Retina (tissue), 1 donor: ENCODE results near the gene FCHSD1.

Experiments
- DNase-seq: peaks from one replicate; pipeline ENCODE4 v3.0.0-alpha.2; 2016

Gene FCHSD1

GRCh38 chr5:141640698-141641097, 10.5 kb downstream of the FCHSD1 start:
- no peak for DNase-seq

- DNase-seq, result no peak
Observed at GRCh38 chr5:141640051-141640415, 11.2 kb downstream of the FCHSD1 start.

- no peak for DNase-seq
Observed at GRCh38 chr5:141639357-141640050, 11.7 kb downstream of the FCHSD1 start.

- DNase-seq, result no peak
Observed at GRCh38 chr5:141638771-141639170, 12.4 kb downstream of the FCHSD1 start.

GRCh38 chr5:141637767-141638419, 13.3 kb downstream of the FCHSD1 start:
- peak; percentile 74 for DNase-seq

GRCh38 chr5:141637123-141637766, 14.0 kb downstream of the FCHSD1 start:
- peak; percentile 83 for DNase-seq

- peak; percentile 97 for DNase-seq
Observed at GRCh38 chr5:141636413-141637122, 14.7 kb downstream of the FCHSD1 start, which contains the start of the genes HDAC3 and RELL2. Gene HDAC3, minus strand, starts transcription at chr5:141636849. Its CDS starts 59 bp downstream, at chr5:141636790. Gene RELL2, plus strand, starts transcription at chr5:141636997. Its CDS starts 1,229 bp downstream, at chr5:141638226.

GRCh38 chr5:141636106-141636412, 15.2 kb downstream of the FCHSD1 start:
- DNase-seq, result no peak

- no peak for DNase-seq
Observed at GRCh38 chr5:141635646-141636045, 15.6 kb downstream of the FCHSD1 start.

- DNase-seq, result no peak
Observed at GRCh38 chr5:141634720-141635119, 16.5 kb downstream of the FCHSD1 start.

GRCh38 chr5:141633871-141634561, 17.2 kb downstream of the FCHSD1 start:
- DNase-seq, result no peak

- DNase-seq, result no peak
Observed at GRCh38 chr5:141632650-141633049, 18.6 kb downstream of the FCHSD1 start.

- no peak for DNase-seq
Observed at GRCh38 chr5:141630570-141631140, 20.6 kb downstream of the FCHSD1 start.

GRCh38 chr5:141628175-141628788, 22.9 kb downstream of the FCHSD1 start:
- no peak for DNase-seq

GRCh38 chr5:141623611-141624010, 27.6 kb downstream of the FCHSD1 start:
- DNase-seq, result no peak

GRCh38 chr5:141623186-141623585, 28.0 kb downstream of the FCHSD1 start:
- no peak for DNase-seq

- peak; percentile 96 for DNase-seq
Observed at GRCh38 chr5:141618804-141619554, 32.2 kb downstream of the FCHSD1 start, which contains the start of gene DIAPH1. Gene DIAPH1, minus strand, starts transcription at chr5:141619000. Its CDS starts 86 bp downstream, at chr5:141618914.

- no peak for DNase-seq
Observed at GRCh38 chr5:141618030-141618803, 33.0 kb downstream of the FCHSD1 start.

- peak; percentile 22 for DNase-seq
Observed at GRCh38 chr5:141617682-141618029, 33.6 kb downstream of the FCHSD1 start.

- no peak for DNase-seq
Observed at GRCh38 chr5:141617128-141617527, 34.1 kb downstream of the FCHSD1 start.
